ENCODE measurements around the gene AATK. TPM values are rescaled to one million over a fixed set of nuclear protein-coding genes. Genes with fewer than 3 reads are reported as not detected.

AATK gene
- total and polyA plus RNA-seq, 9 of the 15 experiments (the other 6 are each of a cell fraction or from before 2014, with no cell fraction given), result 0.11 to 0.55 (median 0.38) TPM; not detected in 5

DNA sequence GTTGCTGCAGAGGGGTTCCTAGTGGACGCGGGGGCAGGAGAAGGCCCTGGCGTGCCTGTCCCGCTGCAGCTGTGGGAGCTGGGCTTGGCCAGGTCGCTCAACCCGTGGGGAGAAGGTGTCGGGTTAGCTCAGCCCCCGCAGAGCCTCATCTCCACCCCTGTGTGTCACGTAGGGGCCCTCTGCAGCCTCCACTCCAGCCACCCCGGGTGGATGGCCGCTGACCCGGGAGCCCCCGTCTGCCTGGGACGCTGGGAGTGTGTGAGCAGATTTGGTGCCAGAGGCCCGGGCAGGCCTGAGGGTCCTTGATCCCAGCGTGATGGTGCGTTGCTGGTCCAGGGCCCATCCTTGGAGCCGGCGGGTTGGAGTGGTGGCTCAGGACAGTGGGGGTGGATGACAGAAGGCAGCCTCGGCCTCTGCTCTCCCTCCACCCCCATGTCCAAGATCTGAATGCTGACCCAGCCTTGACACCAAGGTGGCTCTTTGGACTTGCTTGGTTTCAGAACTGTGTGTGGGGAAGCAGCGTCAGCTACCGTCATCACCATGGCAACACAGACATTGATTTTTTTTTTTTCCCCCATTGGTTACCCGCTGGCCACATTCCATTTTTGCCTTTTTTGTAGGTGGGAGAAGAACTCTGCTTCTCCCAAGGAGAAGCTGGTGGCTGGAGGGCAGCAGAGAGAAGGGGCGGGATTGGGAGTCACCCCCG, 95.3 kb downstream of the AATK start:
- BruUV-seq (replicated peaks), result no TSS peak
- 71% methylated on average over 20 of the region's 25 CpGs for WGBS (ENCODE audit: insufficient coverage, low coverage, missing lambda C conversion rate)
- H4K20me1 ChIP-seq (replicated peaks; ENCODE audit: control insufficient read depth, insufficient read depth, low read length), result peaks cover 7% of the 10 kb centered on the region; the same call in 1 of the 2 replicates
- no peak for DNase-seq (ENCODE audit: extremely low read depth in 1 of 4, low spot score in 3 of 4)
- H3K4me2 ChIP-seq (ENCODE audit: insufficient read depth, low read length), result no peak overlapping the region
- no peak for ATAC-seq
- no peaks in the 10 kb centered on the region; the same call in 2 of the 3 replicates for H3K79me2 ChIP-seq (ENCODE audit: control insufficient read depth, insufficient read depth, low read length)
- peaks cover 0 to 57% of the 10 kb centered on the region in 2 experiments; a peak in 2 of 5 replicates for H3K4me1 ChIP-seq (replicated peaks in 1 of 2; ENCODE audit: control insufficient read depth in 2 of 2, insufficient read depth in 2 of 2, low read length in 2 of 2)
- H3K27ac ChIP-seq (ENCODE audit: extremely low read depth, low read depth, low read length), result no peak overlapping the region
- intact Hi-C loops (cut with micrococcal nuclease) (no loop called here), in situ Hi-C loops (cut with MboI) (no loop called here)
- TF ChIP-seq ZNF830 (CRISPR knock-in tag; IDR thresholded peaks at IDR 0.05) (no peak), MTA2 (IDR thresholded peaks at IDR 0.05; ENCODE audit: low read depth) (no peak), ZNF134 (CRISPR knock-in tag; conservative IDR thresholded peaks at IDR 0.05) (no peak), ZNF778 (CRISPR knock-in tag; IDR thresholded peaks at IDR 0.05) (no peak), SREBF2 (CRISPR knock-in tag; IDR thresholded peaks at IDR 0.05) (no peak), RFX1 (IDR thresholded peaks at IDR 0.05) (peak; percentile 78), ILK (tag; IDR thresholded peaks at IDR 0.05; ENCODE audit: borderline replicate concordance, low read depth) (no peak)
- TF ChIP-seq, protein P1, sequence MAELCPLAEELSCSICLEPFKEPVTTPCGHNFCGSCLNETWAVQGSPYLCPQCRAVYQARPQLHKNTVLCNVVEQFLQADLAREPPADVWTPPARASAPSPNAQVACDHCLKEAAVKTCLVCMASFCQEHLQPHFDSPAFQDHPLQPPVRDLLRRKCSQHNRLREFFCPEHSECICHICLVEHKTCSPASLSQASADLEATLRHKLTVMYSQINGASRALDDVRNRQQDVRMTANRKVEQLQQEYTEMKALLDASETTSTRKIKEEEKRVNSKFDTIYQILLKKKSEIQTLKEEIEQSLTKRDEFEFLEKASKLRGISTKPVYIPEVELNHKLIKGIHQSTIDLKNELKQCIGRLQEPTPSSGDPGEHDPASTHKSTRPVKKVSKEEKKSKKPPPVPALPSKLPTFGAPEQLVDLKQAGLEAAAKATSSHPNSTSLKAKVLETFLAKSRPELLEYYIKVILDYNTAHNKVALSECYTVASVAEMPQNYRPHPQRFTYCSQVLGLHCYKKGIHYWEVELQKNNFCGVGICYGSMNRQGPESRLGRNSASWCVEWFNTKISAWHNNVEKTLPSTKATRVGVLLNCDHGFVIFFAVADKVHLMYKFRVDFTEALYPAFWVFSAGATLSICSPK (IDR thresholded peaks at IDR 0.05; ENCODE audit: borderline replicate concordance), result no peak
- peak overlapping the region in 1 of 2 experiments; percentile 45; a peak in 1 of 4 replicates for H3K9ac ChIP-seq (ENCODE audit: insufficient read depth in 1 of 2, low read depth in 2 of 2, low read length in 2 of 2)
- POLR2A ChIA-PET, result interaction anchor here (0.6 to 1.7 kb wide), 6 partner anchors 10 to 595 kb away, joined by 3 to 5 read pairs (median 3); no protein-coding TSS in a partner anchor
- no peak overlapping the region for H2AFZ ChIP-seq (ENCODE audit: low read depth, low read length)
- H3K4me3 ChIP-seq, result no peak overlapping the region
- H3K9me1 ChIP-seq (ENCODE audit: control insufficient read depth, insufficient read depth, low read length), result no peaks in the 10 kb centered on the region
- H3K9me3 ChIP-seq (replicated peaks; ENCODE audit: control insufficient read depth, insufficient read depth, low read depth, low read length), result no peaks in the 10 kb centered on the region
- CTCF ChIA-PET (ENCODE audit: low intra/inter-chr PET ratio), result interaction anchor here (0.6 kb wide), 1 partner anchor 23 kb away, joined by 3 read pairs; no protein-coding TSS in a partner anchor
- H3K36me3 ChIP-seq (ENCODE audit: control insufficient read depth, insufficient read depth, low read length), result peaks cover 10% of the 10 kb centered on the region; the same call in 2 of the 3 replicates
- FAIRE-seq, result no peak
- no peaks in the 10 kb centered on the region for H3K27me3 ChIP-seq (ENCODE audit: control insufficient read depth in 2 of 2, insufficient read depth in 2 of 2, low read length in 2 of 2)
